GM21576 (cell line): ENCODE results near the gene AGO3.
"Not testable (repeated sequence)": the region's sequence is repeated elsewhere in the genome, so short reads cannot be mapped to it uniquely, and the experiment has no call there.

Experiments used
- ATAC-seq: cut with Tn5 transposase; IDR thresholded peaks from one replicate; pipeline ENCODE4 v1.9.1; 2021; ENCODE audit warnings: mild to moderate bottlenecking, moderate library complexity; ENCODE audit not compliant: unreplicated experiment

The AGO3 gene

GRCh38 chr1:35930593-35931445 is at the start of gene AGO3:
Gene AGO3 (plus strand): TSS chr1:35931105. CDS start chr1:35931427, 322 bp downstream.
- ATAC-seq = peak; percentile 70

GRCh38 chr1:35881850-35882273 is 49.0 kb upstream of the AGO3 start:
- no peak for ATAC-seq

GRCh38 chr1:35882586-35882944 is 48.3 kb upstream of the AGO3 start:
- ATAC-seq = no peak

- peak; percentile 80 for ATAC-seq
These were observed 47.8 kb upstream of the AGO3 start, which contains the start of gene AGO1 for GRCh38 chr1:35882945-35883634. Gene AGO1 (plus strand): TSS chr1:35883209. CDS start chr1:35883422, 213 bp downstream.

- peak; percentile 13 for ATAC-seq
These were observed 47.2 kb upstream of the AGO3 start for GRCh38 chr1:35883635-35884101.

- ATAC-seq = no peak
These were observed 46.0 kb upstream of the AGO3 start for GRCh38 chr1:35884934-35885333.

- ATAC-seq = no peak
These were observed 44.8 kb upstream of the AGO3 start for GRCh38 chr1:35885961-35886558.

- ATAC-seq = no peak
These were observed 44.1 kb upstream of the AGO3 start for GRCh38 chr1:35886577-35887431.

GRCh38 chr1:35887508-35887907 is 43.4 kb upstream of the AGO3 start:
- ATAC-seq = no peak

GRCh38 chr1:35888255-35888654 is 42.6 kb upstream of the AGO3 start:
- no peak for ATAC-seq

GRCh38 chr1:35888981-35889380 is 41.9 kb upstream of the AGO3 start:
- not testable (repeated sequence) for ATAC-seq

- no peak for ATAC-seq
These were observed 37.6 kb upstream of the AGO3 start for GRCh38 chr1:35893051-35893879.

GRCh38 chr1:35894183-35894582 is 36.7 kb upstream of the AGO3 start:
- ATAC-seq = peak; percentile 75

GRCh38 chr1:35894656-35895055 is 36.2 kb upstream of the AGO3 start:
- ATAC-seq = no peak

- no peak for ATAC-seq
These were observed 31.0 kb upstream of the AGO3 start for GRCh38 chr1:35899941-35900340.

GRCh38 chr1:35901235-35901634 is 29.7 kb upstream of the AGO3 start:
- no peak for ATAC-seq

- ATAC-seq = no peak
These were observed 28.2 kb upstream of the AGO3 start for GRCh38 chr1:35902671-35903070.

- no peak for ATAC-seq
These were observed 16.2 kb upstream of the AGO3 start for GRCh38 chr1:35914717-35915116.

GRCh38 chr1:35915693-35916092 is 15.2 kb upstream of the AGO3 start:
- ATAC-seq = no peak

- no peak for ATAC-seq
These were observed 7.1 kb upstream of the AGO3 start for GRCh38 chr1:35923791-35924221.
